Suprapubic skin (tissue), 3 donors: ENCODE measurements around the gene DENND6B.

ENCODE experiments used
- POLR2AphosphoS5 ChIP-seq, 3 donors: sonication (generic); formaldehyde crosslinking; IDR thresholded peaks; one replicate each; pipeline ENCODE4 v1.6.1; 2017; ENCODE audit warnings: antibody characterized with exemption in 3 of 3
- TF ChIP-seq, protein P1 (sequence below), 2 donors: fragments of 200-600 bp in 1 of 2; fragments of 450-650 bp in 1 of 2; sonication (generic) in 1 of 2; IDR thresholded peaks; one replicate each; pipeline ENCODE4 v1.5.1; 2016 to 2019; ENCODE audit warnings: antibody characterized with exemption in 2 of 2, mild to moderate bottlenecking in 1 of 2, moderate library complexity in 1 of 2

DNA sequence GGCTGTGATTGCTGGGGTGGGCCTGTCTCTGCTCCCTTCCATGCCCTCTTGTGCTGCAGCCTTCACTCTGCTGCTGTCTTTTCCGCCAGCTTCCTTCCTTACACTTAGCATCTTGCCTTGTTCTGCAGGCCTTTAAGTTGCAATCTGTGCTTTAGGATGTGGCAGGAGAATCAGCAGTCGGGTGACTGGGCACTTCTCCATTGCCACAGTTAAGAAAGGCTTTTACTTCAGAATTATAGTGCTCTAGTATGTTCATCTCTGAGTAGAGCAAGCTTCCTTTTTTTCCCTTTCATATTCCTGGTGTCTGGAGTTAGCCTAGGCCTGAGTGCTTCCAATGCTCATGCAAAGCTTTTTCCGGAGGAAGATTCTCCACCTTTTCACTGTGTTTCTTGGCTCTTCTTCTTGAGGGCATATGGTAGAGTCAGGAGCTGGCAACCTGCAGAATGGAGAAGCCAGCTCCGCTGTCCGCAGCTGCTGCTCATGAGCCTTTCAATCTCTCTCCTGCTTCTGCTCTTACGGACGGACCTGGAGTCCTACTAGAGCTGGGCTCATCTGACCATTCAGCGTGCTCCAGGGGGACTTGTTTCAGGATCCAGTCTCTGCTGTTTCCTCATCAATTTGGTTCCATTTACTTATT is 36.5 kb upstream of the DENND6B start:
- TF ChIP-seq, protein P1, sequence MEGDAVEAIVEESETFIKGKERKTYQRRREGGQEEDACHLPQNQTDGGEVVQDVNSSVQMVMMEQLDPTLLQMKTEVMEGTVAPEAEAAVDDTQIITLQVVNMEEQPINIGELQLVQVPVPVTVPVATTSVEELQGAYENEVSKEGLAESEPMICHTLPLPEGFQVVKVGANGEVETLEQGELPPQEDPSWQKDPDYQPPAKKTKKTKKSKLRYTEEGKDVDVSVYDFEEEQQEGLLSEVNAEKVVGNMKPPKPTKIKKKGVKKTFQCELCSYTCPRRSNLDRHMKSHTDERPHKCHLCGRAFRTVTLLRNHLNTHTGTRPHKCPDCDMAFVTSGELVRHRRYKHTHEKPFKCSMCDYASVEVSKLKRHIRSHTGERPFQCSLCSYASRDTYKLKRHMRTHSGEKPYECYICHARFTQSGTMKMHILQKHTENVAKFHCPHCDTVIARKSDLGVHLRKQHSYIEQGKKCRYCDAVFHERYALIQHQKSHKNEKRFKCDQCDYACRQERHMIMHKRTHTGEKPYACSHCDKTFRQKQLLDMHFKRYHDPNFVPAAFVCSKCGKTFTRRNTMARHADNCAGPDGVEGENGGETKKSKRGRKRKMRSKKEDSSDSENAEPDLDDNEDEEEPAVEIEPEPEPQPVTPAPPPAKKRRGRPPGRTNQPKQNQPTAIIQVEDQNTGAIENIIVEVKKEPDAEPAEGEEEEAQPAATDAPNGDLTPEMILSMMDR (IDR thresholded peaks at IDR 0.05), result no peak
- no peak for TF ChIP-seq POLR2AphosphoS5 (IDR thresholded peaks at IDR 0.05)
